Left forelimb (tissue), 1 donor: ENCODE data around the gene OCA2.
"Not testable (repeated sequence)": the region's sequence is repeated elsewhere in the genome, so short reads cannot be mapped to it uniquely, and the experiment has no call there.

ENCODE experiments used
- DNase-seq: peaks from one replicate; pipeline ENCODE4 v3.0.0-alpha.2; 2018; ENCODE audit warnings: low spot score

The OCA2 gene

GRCh38 chr15:28098766-28099554 is at the start of gene OCA2:
TSS of gene OCA2 (minus strand) at chr15:28099315. CDS start at chr15:28081874, 17,441 bp downstream.
- DNase-seq = no peak

GRCh38 chr15:28147801-28148200 is 48.7 kb upstream of the OCA2 start:
- DNase-seq = no peak

- not testable (repeated sequence) for DNase-seq
Observed at GRCh38 chr15:28145419-28145818, 46.3 kb upstream of the OCA2 start.

GRCh38 chr15:28140062-28140461 is 40.9 kb upstream of the OCA2 start:
- no peak for DNase-seq

- not testable (repeated sequence) for DNase-seq
Observed at GRCh38 chr15:28137408-28138039, 38.4 kb upstream of the OCA2 start.

- DNase-seq = not testable (repeated sequence)
Observed at GRCh38 chr15:28136236-28136904, 37.3 kb upstream of the OCA2 start.

GRCh38 chr15:28133281-28133680 is 34.2 kb upstream of the OCA2 start:
- DNase-seq = no peak

- peak; percentile 20 for DNase-seq
Observed at GRCh38 chr15:28132524-28133275, 33.6 kb upstream of the OCA2 start.

GRCh38 chr15:28131946-28132345 is 32.8 kb upstream of the OCA2 start:
- DNase-seq = peak; percentile 46

GRCh38 chr15:28131400-28131799 is 32.3 kb upstream of the OCA2 start:
- peak; percentile 41 for DNase-seq

- peak; percentile 49 for DNase-seq
Observed at GRCh38 chr15:28130651-28131050, 31.5 kb upstream of the OCA2 start.

GRCh38 chr15:28129231-28129848 is 30.2 kb upstream of the OCA2 start:
- peak; percentile 58 for DNase-seq

GRCh38 chr15:28128031-28128430 is 28.9 kb upstream of the OCA2 start:
- DNase-seq = peak; percentile 23

- peak; percentile 20 for DNase-seq
Observed at GRCh38 chr15:28127036-28127435, 27.9 kb upstream of the OCA2 start.

- peak; percentile 11 for DNase-seq
Observed at GRCh38 chr15:28125673-28126651, 26.8 kb upstream of the OCA2 start.

GRCh38 chr15:28124841-28125240 is 25.7 kb upstream of the OCA2 start:
- no peak for DNase-seq

GRCh38 chr15:28123408-28124023 is 24.4 kb upstream of the OCA2 start:
- no peak for DNase-seq

GRCh38 chr15:28122038-28122949 is 23.2 kb upstream of the OCA2 start:
- no peak for DNase-seq

GRCh38 chr15:28121577-28121976 is 22.5 kb upstream of the OCA2 start:
- DNase-seq = not testable (repeated sequence)
